ENCODE measurements around the gene TMEM144. TPM values are rescaled to one million over a fixed set of nuclear protein-coding genes. Genes with fewer than 3 reads are reported as not detected.

TMEM144 gene
- total RNA-seq, 1 experiment from 2014 or later, result 3.4 TPM

DNA sequence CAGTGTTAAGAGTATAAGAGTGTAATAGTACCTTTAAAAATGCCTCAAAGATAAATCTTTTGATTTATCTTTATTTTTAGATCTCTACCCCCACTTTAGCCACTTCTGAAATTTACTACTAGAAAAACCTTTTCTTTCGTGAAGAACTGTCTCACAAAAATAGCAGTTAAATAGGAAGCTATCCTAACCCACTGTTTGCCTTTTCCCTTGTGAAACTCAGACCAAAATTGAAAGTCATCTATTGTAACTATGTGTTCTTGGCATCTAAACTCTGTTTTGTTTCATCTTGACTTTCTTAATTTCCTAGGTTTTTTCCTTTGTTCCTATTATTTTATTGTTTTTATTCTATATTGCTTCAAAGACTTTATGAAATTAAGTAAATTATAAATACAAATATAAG is 7.8 kb upstream of the TMEM144 start:
- Histone ChIP-seq H3K79me2 (ENCODE audit: insufficient read depth, low read length) (no peaks in the 10 kb centered on the region), H3K9ac (ENCODE audit: extremely low read depth, insufficient read length, low read length) (no peak overlapping the region), H3K79me1 (ENCODE audit: insufficient read depth, low read depth, low read length, poor library complexity, severe bottlenecking) (no peaks in the 10 kb centered on the region), H3K14ac (ENCODE audit: insufficient read depth, low read length) (no peak overlapping the region), H3K4ac (ENCODE audit: low read depth, low read length) (no peak overlapping the region), H2BK12ac (ENCODE audit: insufficient read length, low read depth, low read length) (no peak overlapping the region), H3K18ac (ENCODE audit: insufficient read length, low read depth, low read length) (no peak overlapping the region), H3K27ac (ENCODE audit: insufficient read length, low read depth, low read length) (no peak overlapping the region), H2BK5ac (ENCODE audit: insufficient read length, low read length) (no peak overlapping the region), H2BK20ac (ENCODE audit: low read depth, low read length, poor library complexity, severe bottlenecking) (no peak overlapping the region), H2AFZ (ENCODE audit: low read length) (no peak overlapping the region), H3K56ac (ENCODE audit: insufficient read length, low read depth, low read length) (no peak overlapping the region), H4K20me1 (ENCODE audit: control insufficient read depth, insufficient read depth, insufficient read length) (no peaks in the 10 kb centered on the region), H2AK5ac (ENCODE audit: insufficient read length, low read length) (no peak overlapping the region), H2BK120ac (ENCODE audit: low read depth, low read length, poor library complexity, severe bottlenecking) (no peak overlapping the region), H4K8ac (replicated peaks; ENCODE audit: insufficient read length, low read depth, low read length) (no peak overlapping the region), H3K23ac (ENCODE audit: insufficient read length, low read depth, low read length) (no peak overlapping the region), H3K4me2 (ENCODE audit: insufficient read depth, insufficient read length, low read length) (no peak overlapping the region), H4K5ac (ENCODE audit: insufficient read length, low read depth, low read length) (no peak overlapping the region), H3K9me3 (ENCODE audit: control insufficient read depth, low read depth, low read length) (no peaks in the 10 kb centered on the region), H3K23me2 (ENCODE audit: insufficient read length, low read depth, low read length, poor library complexity, severe bottlenecking) (no peaks in the 10 kb centered on the region), H3T11ph (ENCODE audit: low read length) (no peak overlapping the region), H3K27me3 (ENCODE audit: insufficient read depth, low read length) (no peaks in the 10 kb centered on the region), H4K91ac (ENCODE audit: insufficient read length, low read depth, low read length) (no peak overlapping the region), H2BK15ac (ENCODE audit: low read depth, low read length) (no peak overlapping the region), H3K4me1 (ENCODE audit: insufficient read depth, low read length) (no peaks in the 10 kb centered on the region)
- no peaks in the 10 kb centered on the region for H3K27me3 Mint-ChIP-seq (ENCODE audit: low read depth)
- no peaks in the 10 kb centered on the region for H3K36me3 Mint-ChIP-seq (ENCODE audit: insufficient read depth in 1 of 3, low read depth in 3 of 3)
- no CpG with 5 or more reads among the region's 1 CpG for WGBS (ENCODE audit: extremely low coverage, insufficient read length, low lambda C conversion rate)
- TF ChIP-seq, protein P1, sequence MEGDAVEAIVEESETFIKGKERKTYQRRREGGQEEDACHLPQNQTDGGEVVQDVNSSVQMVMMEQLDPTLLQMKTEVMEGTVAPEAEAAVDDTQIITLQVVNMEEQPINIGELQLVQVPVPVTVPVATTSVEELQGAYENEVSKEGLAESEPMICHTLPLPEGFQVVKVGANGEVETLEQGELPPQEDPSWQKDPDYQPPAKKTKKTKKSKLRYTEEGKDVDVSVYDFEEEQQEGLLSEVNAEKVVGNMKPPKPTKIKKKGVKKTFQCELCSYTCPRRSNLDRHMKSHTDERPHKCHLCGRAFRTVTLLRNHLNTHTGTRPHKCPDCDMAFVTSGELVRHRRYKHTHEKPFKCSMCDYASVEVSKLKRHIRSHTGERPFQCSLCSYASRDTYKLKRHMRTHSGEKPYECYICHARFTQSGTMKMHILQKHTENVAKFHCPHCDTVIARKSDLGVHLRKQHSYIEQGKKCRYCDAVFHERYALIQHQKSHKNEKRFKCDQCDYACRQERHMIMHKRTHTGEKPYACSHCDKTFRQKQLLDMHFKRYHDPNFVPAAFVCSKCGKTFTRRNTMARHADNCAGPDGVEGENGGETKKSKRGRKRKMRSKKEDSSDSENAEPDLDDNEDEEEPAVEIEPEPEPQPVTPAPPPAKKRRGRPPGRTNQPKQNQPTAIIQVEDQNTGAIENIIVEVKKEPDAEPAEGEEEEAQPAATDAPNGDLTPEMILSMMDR (conservative IDR thresholded peaks at IDR 0.05), result no peak
- DNase-seq, result no peak
- H3K9me3 Mint-ChIP-seq, result peaks cover 0 to 5% of the 10 kb centered on the region in 2 experiments; a peak in 3 of 5 replicates
- no peak overlapping the region for H3K4me3 Mint-ChIP-seq
- H3K27ac Mint-ChIP-seq, result no peak overlapping the region
- H3K4me1 Mint-ChIP-seq, result no peaks in the 10 kb centered on the region

Data from H9 (cell line).